ENCODE measurements around the gene SLC1A2. TPM values are rescaled to one million over a fixed set of nuclear protein-coding genes. Genes with fewer than 3 reads are reported as not detected.

SLC1A2 gene
- total and polyA plus RNA-seq, 2 of the 4 experiments (the other 2 are of a cell fraction), result 0.15 to 0.54 TPM

- peak; percentile 39 for DNase-seq
- TF ChIP-seq MAFK (IDR thresholded peaks at IDR 0.05; ENCODE audit: low read depth, low read length) (no peak), CEBPB (IDR thresholded peaks at IDR 0.05; ENCODE audit: low read depth, low read length) (no peak), CTCF (conservative IDR thresholded peaks at IDR 0.05; ENCODE audit: low read depth, low read length) (no peak), RAD21 (IDR thresholded peaks at IDR 0.05; ENCODE audit: low read length) (no peak), SMC3 (IDR thresholded peaks at IDR 0.05; ENCODE audit: low read depth, low read length) (no peak), RFX5 (IDR thresholded peaks at IDR 0.05; ENCODE audit: low read depth, low read length) (no peak), CHD1 (IDR thresholded peaks at IDR 0.05; ENCODE audit: low read depth, low read length) (no peak), MAZ (IDR thresholded peaks at IDR 0.05; ENCODE audit: borderline replicate concordance, low read depth, low read length) (no peak)
- CTCF ChIA-PET, result interaction anchor here (0.7 to 0.8 kb wide), 2 partner anchors 18 to 76 kb away, joined by 3 read pairs; no protein-coding TSS in a partner anchor
- dilution Hi-C loops (cut with HindIII; ENCODE audit: low sequenced_read_pairs, unreplicated experiment), result no loop called here
- Histone ChIP-seq H2BK20ac (ENCODE audit: low read depth, low read length) (0 out of 2 replicates have a peak overlapping the region, but pooled peaks have one; percentile 37), H3K79me1 (ENCODE audit: low read depth in 1 of 2, low read length in 2 of 2) (no peaks in the 10 kb centered on the region), H3K9me3 (ENCODE audit: control insufficient read depth, insufficient read depth, low read length) (no peaks in the 10 kb centered on the region), H4K5ac (ENCODE audit: low read depth, low read length) (no peak overlapping the region), H3K18ac (ENCODE audit: low read depth, low read length) (no peak overlapping the region), H3K27me3 (ENCODE audit: control insufficient read depth, insufficient read depth, low read length) (no peaks in the 10 kb centered on the region), H2AK5ac (ENCODE audit: low read depth, low read length) (no peak overlapping the region), H3K9me1 (ENCODE audit: insufficient read depth, low read length) (0 out of 2 replicates have a peak, but pooled peaks cover 2% of the 10 kb centered on the region), H3K36me3 (ENCODE audit: control insufficient read depth, insufficient read depth, low read length) (no peaks in the 10 kb centered on the region), H2BK120ac (ENCODE audit: low read depth, low read length) (no peak overlapping the region), H3K56ac (ENCODE audit: extremely low read depth, insufficient read depth, low read length) (no peak overlapping the region), H4K8ac (ENCODE audit: low read depth in 2 of 2, low read length in 2 of 2) (no peak overlapping the region), H2BK5ac (ENCODE audit: low read depth, low read length, poor library complexity, severe bottlenecking) (no peak overlapping the region), H3K4me1 (ENCODE audit: control insufficient read depth, insufficient read depth, low read length) (0 out of 2 replicates have a peak, but pooled peaks cover 2% of the 10 kb centered on the region), H2AK9ac (replicated peaks; ENCODE audit: low read depth, low read length, poor library complexity) (no peak overlapping the region), H3K27ac (ENCODE audit: insufficient read depth, low read length) (no peak overlapping the region), H2BK15ac (ENCODE audit: low read depth, low read length) (no peak overlapping the region), H4K20me1 (ENCODE audit: insufficient read depth, low read length) (no peaks in the 10 kb centered on the region), H3K14ac (replicated peaks; ENCODE audit: low read depth, low read length) (no peak overlapping the region), H3K4me2 (ENCODE audit: low read depth, low read length) (no peak overlapping the region), H3K4ac (ENCODE audit: low read depth, low read length) (no peak overlapping the region), H4K91ac (ENCODE audit: insufficient read depth, low read depth, low read length) (no peak overlapping the region), H3K9ac (ENCODE audit: low read depth, low read length) (no peak overlapping the region), H3K23ac (ENCODE audit: low read depth, low read length) (no peak overlapping the region), H3K4me3 (ENCODE audit: insufficient read depth, low read depth, low read length) (no peak overlapping the region), H2AFZ (replicated peaks; ENCODE audit: low read length, poor library complexity) (no peak overlapping the region)
- 100% methylated on average over 1 of the region's 2 CpGs; no CpG with 5 or more reads in 1 of the 2 experiments for WGBS, 2 experiments (ENCODE audit: extremely low coverage in 2 of 2, insufficient read length in 1 of 2)
- in situ Hi-C loops (cut with MboI; ENCODE audit: low sequenced_read_pairs), result no loop called here
- intact Hi-C loops (cut with micrococcal nuclease), result no loop called here
- no TSS peak for BruUV-seq (replicated peaks)
- ATAC-seq (ENCODE audit: low read depth), result no peak; the same call in 1 of the 2 replicates
- POLR2A ChIA-PET (ENCODE audit: unreplicated experiment), result no interaction called here
Measured at GRCh38 chr11:35276396-35277145, 142.8 kb downstream of the SLC1A2 start.

Data from IMR-90 (cell line).